HepG2 (cell line): Measurements from ENCODE around the gene TPST2. TPM values are rescaled to one million over a fixed set of nuclear protein-coding genes. Genes with fewer than 3 reads are reported as not detected.

ENCODE experiments used
- ATAC-seq: fragments of 200-7000 bp; cut with Tn5 transposase; 3 replicates; pipeline ENCODE4 v1.9.1; 2020; ENCODE audit warnings: mild to moderate bottlenecking, moderate library complexity
- BruUV-seq: library from RNA; stranded (reverse); fragments of 400-500 nt; replicated peaks from 2 replicates; lab custom pipeline; 2021; lab: Mats Ljungman, UMichigan
- CTCF ChIA-PET: fragments of 300-600 bp; formaldehyde crosslinking; extraction: SDS; loops from one replicate; lab custom pipeline; 2021; ENCODE audit warnings: low total read pairs, inconsistent platforms, low intra/inter-chr PET ratio; lab: Yijun Ruan, JAX
- POLR2A ChIA-PET: fragments of 350-600 bp; sonication (Branson Sonifier 250); formaldehyde crosslinking; loops from one replicate; lab custom pipeline; 2020; ENCODE audit warnings: antibody characterized with exemption, inconsistent platforms; lab: Yijun Ruan, JAX
- DNase-seq: peaks from one replicate; pipeline ENCODE4 v3.0.0-alpha.2; 2015; ENCODE audit warnings: low spot score
- FAIRE-seq: peaks from 3 replicates; lab custom pipeline; 2011; peaks lifted over from hg19 to GRCh38; lab: Jason Lieb, UNC
- H2AFZ ChIP-seq: one replicate; pipeline ENCODE4 v1.6.1; 2011; ENCODE audit warnings: low read length, inconsistent platforms
- H3K27ac ChIP-seq: fragments of 300-600 bp; 3 replicates; pipeline ENCODE4 v1.8.0; 2011; ENCODE audit warnings: mixed run types, mild to moderate bottlenecking, mixed read lengths, low read length, inconsistent platforms; ENCODE audit not compliant: insufficient read depth; ENCODE audit errors: extremely low read length
- H3K27me3 ChIP-seq, 2 experiments: fragments of 200-600 bp in 1 of 2; 2 replicates in 1 of 2; 3 replicates in 1 of 2; pipeline versions ENCODE4 v1.6.0 to v1.8.0; 2011; ENCODE audit warnings: low read length in 2 of 2, mild to moderate bottlenecking in 2 of 2, moderate library complexity in 2 of 2, inconsistent platforms in 1 of 2; ENCODE audit not compliant: insufficient read depth in 2 of 2, control insufficient read depth in 1 of 2
- H3K36me3 ChIP-seq, 2 experiments: fragments of 200-600 bp in 1 of 2; replicated peaks in 1 of 2; 2 replicates in 1 of 2; 3 replicates in 1 of 2; pipeline versions ENCODE4 v1.5.1 to v1.8.0; 2011; ENCODE audit warnings: low read length in 2 of 2, inconsistent platforms in 1 of 2; ENCODE audit not compliant: insufficient read depth in 2 of 2, control insufficient read depth in 1 of 2
- H3K4me1 ChIP-seq: 2 replicates; pipeline ENCODE4 v1.5.1; 2012; ENCODE audit warnings: low read length, inconsistent platforms; ENCODE audit not compliant: insufficient read depth
- H3K4me2 ChIP-seq: 2 replicates; pipeline ENCODE4 v1.6.0; 2011; ENCODE audit warnings: low read depth, low read length, inconsistent platforms
- H3K4me3 ChIP-seq, 3 experiments: fragments of 200-600 bp in 1 of 3; sonication (generic), shearing (Covaris generic) in 1 of 3; replicated peaks in 1 of 3; 2 replicates each; pipeline ENCODE4 v1.5.1; 2011 to 2016; ENCODE audit warnings: low read length in 3 of 3, inconsistent platforms in 2 of 3, low read depth in 2 of 3, mild to moderate bottlenecking in 2 of 3, control low read depth in 1 of 3, mixed read lengths in 1 of 3; ENCODE audit not compliant: insufficient read depth in 1 of 3
- H3K79me2 ChIP-seq: one replicate; pipeline ENCODE4 v1.6.1; 2011; ENCODE audit warnings: low read length, inconsistent platforms; ENCODE audit not compliant: insufficient read depth
- H3K9ac ChIP-seq: 2 replicates; pipeline ENCODE4 v1.6.0; 2011; ENCODE audit warnings: mild to moderate bottlenecking, low read depth, low read length, inconsistent platforms; ENCODE audit not compliant: insufficient read depth
- H3K9me3 ChIP-seq: 2 replicates; pipeline ENCODE4 v1.5.1; 2012; ENCODE audit warnings: mild to moderate bottlenecking, low read length
- H4K20me1 ChIP-seq: 2 replicates; pipeline ENCODE4 v1.6.0; 2011; ENCODE audit warnings: inconsistent platforms, mild to moderate bottlenecking, low read length, moderate library complexity; ENCODE audit not compliant: insufficient read depth
- AHDC1 ChIP-seq: sonication (generic); formaldehyde crosslinking; IDR thresholded peaks from 2 replicates; pipeline ENCODE4 v1.5.1; 2020; ENCODE audit warnings: mild to moderate bottlenecking, missing genetic modification reagents, borderline replicate concordance
- ATRX ChIP-seq: sonication (generic); formaldehyde crosslinking; IDR thresholded peaks from 2 replicates; pipeline ENCODE4 v1.4.0; 2020; ENCODE audit warnings: missing genetic modification reagents, borderline replicate concordance
- CHCHD3 ChIP-seq: sonication (generic); formaldehyde crosslinking; IDR thresholded peaks from 2 replicates; pipeline ENCODE4 v1.8.0; 2022; ENCODE audit warnings: mild to moderate bottlenecking, missing genetic modification reagents, moderate library complexity
- FOXO4 ChIP-seq: sonication (generic); formaldehyde crosslinking; conservative IDR thresholded peaks from 2 replicates; pipeline ENCODE4 v1.8.1; 2023; ENCODE audit warnings: missing genetic modification reagents
- HES4 ChIP-seq: sonication (generic); formaldehyde crosslinking; IDR thresholded peaks from 2 replicates; pipeline ENCODE4 v1.9.0; 2021; ENCODE audit warnings: mild to moderate bottlenecking, missing genetic modification reagents, borderline replicate concordance
- MTA3 ChIP-seq: sonication (generic); formaldehyde crosslinking; IDR thresholded peaks from 2 replicates; pipeline ENCODE4 v1.4.0; 2020; ENCODE audit warnings: missing genetic modification reagents
- PITX1 ChIP-seq: sonication (generic); formaldehyde crosslinking; IDR thresholded peaks from 2 replicates; pipeline ENCODE4 v1.5.1; 2020; ENCODE audit warnings: mild to moderate bottlenecking, missing genetic modification reagents
- REPIN1 ChIP-seq: sonication (generic); formaldehyde crosslinking; IDR thresholded peaks from 2 replicates; pipeline ENCODE4 v1.8.0; 2022; ENCODE audit warnings: missing genetic modification reagents, low read depth, mild to moderate bottlenecking, borderline replicate concordance
- SIN3B ChIP-seq: fragments of 150-350 bp; IDR thresholded peaks from 2 replicates; pipeline ENCODE4 v1.6.1; 2014; ENCODE audit warnings: low read length
- ZNF143 ChIP-seq: sonication (generic); formaldehyde crosslinking; IDR thresholded peaks from 2 replicates; pipeline ENCODE4 v1.4.0; 2020; ENCODE audit warnings: missing genetic modification reagents
- ZNF235 ChIP-seq: sonication (generic); formaldehyde crosslinking; IDR thresholded peaks from 2 replicates; pipeline ENCODE4 v1.8.1; 2023; ENCODE audit warnings: mild to moderate bottlenecking, missing genetic modification reagents, borderline replicate concordance
- WGBS: methylation state at CpG from one replicate; pipeline ENCODE4 v1.1.6; 2017; ENCODE audit warnings: low lambda C conversion rate; 5-methylcytosine and 5-hydroxymethylcytosine counted together
- in situ Hi-C: cut with HindIII; loops from 2 replicates; pipeline ENCODE4 v1.10.0; 2017; ENCODE audit warnings: low pct_unique_long_range_greater_than_20kb; ENCODE audit not compliant: extremely low pct_ligation_motif_present
- intact Hi-C: fragments of 100-400 bp; cut with micrococcal nuclease; formaldehyde crosslinking; loops from one replicate; pipeline ENCODE4 v1.10.0; 2022; ENCODE audit not compliant: unreplicated experiment
- polyA plus RNA-seq, 8 experiments: library from polyadenylated mRNA; depleted of rRNA in 3 of 8; stranded (reverse) in 7 of 8; unstranded in 1 of 8; fragments of >200 nt; fragmentation: Illumina TruSeq in 4 of 8; extraction: Trizol in 4 of 8; gene quantifications; 2 replicates each; pipeline versions ENCODE4 v1.2.1 to v1.2.3, GENCODE V29; 2011 to 2016; ENCODE audit warnings: low read depth in 4 of 8, missing spikeins in 1 of 8, mixed read lengths in 1 of 8; ENCODE audit not compliant: insufficient read depth in 1 of 8
- total RNA-seq, 5 experiments: library from RNA; depleted of rRNA; stranded (reverse); fragments of >200 nt; fragmentation: Illumina TruSeq; extraction: Trizol; gene quantifications; 2 replicates each; pipeline ENCODE4 v1.2.3, GENCODE V29; 2016; ENCODE audit warnings: low read depth in 1 of 5
- TF ChIP-seq, protein P1 (sequence below): sonication (generic); IDR thresholded peaks from 2 replicates; pipeline ENCODE4 v1.6.1; 2016; ENCODE audit warnings: low read depth, borderline replicate concordance
- TF ChIP-seq, protein P2 (sequence below): sonication (generic); formaldehyde crosslinking; IDR thresholded peaks from 2 replicates; pipeline ENCODE4 v1.5.0; 2020; ENCODE audit warnings: mild to moderate bottlenecking, missing genetic modification reagents

TPST2 gene
- total and polyA plus RNA-seq, 2 of the 13 experiments (the other 11 are each of a cell fraction or from before 2014, with no cell fraction given) = 15.2 to 23.8 TPM

DNA sequence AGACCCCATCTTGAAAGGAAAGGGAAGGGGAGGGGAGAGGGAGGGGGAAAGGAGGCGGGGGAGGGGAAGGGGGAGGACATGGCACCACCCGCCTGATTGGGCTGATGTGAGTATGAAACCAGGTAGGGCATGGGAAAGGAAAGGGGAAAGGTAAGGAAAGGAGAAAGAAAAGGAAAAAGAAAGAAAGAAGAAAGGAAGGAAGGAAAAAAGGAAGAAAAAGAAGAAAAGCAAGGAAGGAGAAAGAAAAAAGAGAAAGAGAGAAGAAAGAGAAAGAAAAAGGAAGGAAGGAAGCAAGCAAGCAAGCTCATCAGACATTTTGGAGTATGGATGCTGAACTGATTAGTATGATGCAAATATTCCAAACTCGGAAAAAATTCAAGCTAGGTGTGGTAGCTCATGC lies 41.6 kb downstream of the TPST2 start:
- CTCF ChIA-PET = no interaction called here
- DNase-seq (no peak), ATAC-seq (no peak), FAIRE-seq (no peak)
- Histone ChIP-seq H3K27ac (no peak overlapping the region), H3K9me3 (no peaks in the 10 kb centered on the region), H3K4me2 (no peak overlapping the region), H3K27me3 (no peaks in the 10 kb centered on the region), H2AFZ (no peak overlapping the region), H3K9ac (no peak overlapping the region), H3K4me3 (no peak overlapping the region), H3K4me1 (peaks cover 22% of the 10 kb centered on the region), H3K36me3 (no peaks in the 10 kb centered on the region), H3K79me2 (no peaks in the 10 kb centered on the region), H4K20me1 (no peaks in the 10 kb centered on the region)
- 92% methylated on average over 3 of the region's 3 CpGs for WGBS
- no TSS peak for BruUV-seq
- POLR2A ChIA-PET = no interaction called here
- in situ Hi-C loops (no loop called here), intact Hi-C loops (no loop called here)
- TF ChIP-seq ZNF143 (CRISPR knock-in tag) = no peak
- no peak for TF ChIP-seq REPIN1
- TF ChIP-seq SIN3B = no peak
- TF ChIP-seq PITX1 (CRISPR knock-in tag) = no peak
- TF ChIP-seq, protein P1, sequence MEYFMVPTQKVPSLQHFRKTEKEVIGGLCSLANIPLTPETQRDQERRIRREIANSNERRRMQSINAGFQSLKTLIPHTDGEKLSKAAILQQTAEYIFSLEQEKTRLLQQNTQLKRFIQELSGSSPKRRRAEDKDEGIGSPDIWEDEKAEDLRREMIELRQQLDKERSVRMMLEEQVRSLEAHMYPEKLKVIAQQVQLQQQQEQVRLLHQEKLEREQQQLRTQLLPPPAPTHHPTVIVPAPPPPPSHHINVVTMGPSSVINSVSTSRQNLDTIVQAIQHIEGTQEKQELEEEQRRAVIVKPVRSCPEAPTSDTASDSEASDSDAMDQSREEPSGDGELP = no peak
- TF ChIP-seq MTA3 = no peak
- TF ChIP-seq, protein P2, sequence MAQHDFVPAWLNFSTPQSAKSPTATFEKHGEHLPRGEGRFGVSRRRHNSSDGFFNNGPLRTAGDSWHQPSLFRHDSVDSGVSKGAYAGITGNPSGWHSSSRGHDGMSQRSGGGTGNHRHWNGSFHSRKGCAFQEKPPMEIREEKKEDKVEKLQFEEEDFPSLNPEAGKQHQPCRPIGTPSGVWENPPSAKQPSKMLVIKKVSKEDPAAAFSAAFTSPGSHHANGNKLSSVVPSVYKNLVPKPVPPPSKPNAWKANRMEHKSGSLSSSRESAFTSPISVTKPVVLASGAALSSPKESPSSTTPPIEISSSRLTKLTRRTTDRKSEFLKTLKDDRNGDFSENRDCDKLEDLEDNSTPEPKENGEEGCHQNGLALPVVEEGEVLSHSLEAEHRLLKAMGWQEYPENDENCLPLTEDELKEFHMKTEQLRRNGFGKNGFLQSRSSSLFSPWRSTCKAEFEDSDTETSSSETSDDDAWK (CRISPR knock-in tag) = no peak
- no peak for TF ChIP-seq FOXO4 (CRISPR knock-in tag)
- no peak for TF ChIP-seq CHCHD3 (CRISPR knock-in tag)
- TF ChIP-seq ATRX (CRISPR knock-in tag) = no peak
- TF ChIP-seq ZNF235 (CRISPR knock-in tag) = no peak
- no peak for TF ChIP-seq HES4 (CRISPR knock-in tag)
- TF ChIP-seq AHDC1 = no peak
